HS-5 (cell line): ENCODE data around the gene UBXN4.
"Not testable (repeated sequence)": the region's sequence is repeated elsewhere in the genome, so short reads cannot be mapped to it uniquely, and the experiment has no call there.

Experiments
- DNase-seq: peaks from one replicate; pipeline ENCODE4 v3.0.0-alpha.2; 2012; ENCODE audit warnings: low read depth

UBXN4 gene

GRCh38 chr2:135807874-135808273 lies 66.2 kb downstream of the UBXN4 start:
- not testable (repeated sequence) for DNase-seq

GRCh38 chr2:135812907-135813511 lies 71.4 kb downstream of the UBXN4 start:
- DNase-seq: no peak

GRCh38 chr2:135815269-135815668 lies 73.6 kb downstream of the UBXN4 start:
- no peak for DNase-seq

GRCh38 chr2:135817466-135817865 lies 75.8 kb downstream of the UBXN4 start:
- DNase-seq: no peak

- DNase-seq: no peak
Measured at GRCh38 chr2:135817951-135818350, 76.3 kb downstream of the UBXN4 start.

- DNase-seq: no peak
Measured at GRCh38 chr2:135818937-135819610, 77.4 kb downstream of the UBXN4 start.

- no peak for DNase-seq
Measured at GRCh38 chr2:135820003-135820618, 78.5 kb downstream of the UBXN4 start.

- DNase-seq: no peak
Measured at GRCh38 chr2:135821190-135821589, 79.5 kb downstream of the UBXN4 start.

- DNase-seq: no peak
Measured at GRCh38 chr2:135822855-135823254, 81.2 kb downstream of the UBXN4 start.

- no peak for DNase-seq
Measured at GRCh38 chr2:135825131-135825530, 83.5 kb downstream of the UBXN4 start.

GRCh38 chr2:135825550-135826176 lies 84.0 kb downstream of the UBXN4 start:
- DNase-seq: no peak

GRCh38 chr2:135826544-135826943 lies 84.9 kb downstream of the UBXN4 start:
- DNase-seq: no peak

- no peak for DNase-seq
Measured at GRCh38 chr2:135829378-135830135, 87.9 kb downstream of the UBXN4 start.

GRCh38 chr2:135831180-135831812 lies 89.6 kb downstream of the UBXN4 start:
- DNase-seq: no peak

- no peak for DNase-seq
Measured at GRCh38 chr2:135832891-135833290, 91.2 kb downstream of the UBXN4 start.
